Stimulated activated naive CD8-positive, alpha-beta T cell treated with anti-CD3 and anti-CD28 coated beads, Interleukin-15, amount 100 ng/mL, for 72 hours (primary cell): Measurements from ENCODE around the gene FNDC8.

ENCODE experiments used
- ATAC-seq: fragments of 150-1000 bp; cut with Tn5 transposase; 2 replicates; pipeline ENCODE4 v1.10.0; 2021; ENCODE audit warnings: mild to moderate bottlenecking, moderate library complexity
- DNase-seq, 2 donors: peaks; one replicate each; pipeline ENCODE4 v3.0.0; 2021 to 2022
- H3K27ac Mint-ChIP-seq, 2 donors: one replicate each; pipeline ENCODE4 v1.8.0; 2022; ENCODE audit warnings: mild to moderate bottlenecking in 2 of 2, mixed read lengths in 2 of 2, moderate library complexity in 2 of 2
- H3K27me3 Mint-ChIP-seq: one replicate; pipeline ENCODE4 v1.8.0; 2022; ENCODE audit warnings: mixed read lengths
- H3K4me1 Mint-ChIP-seq: one replicate; pipeline ENCODE4 v1.8.0; 2022; ENCODE audit warnings: mild to moderate bottlenecking, mixed read lengths
- H3K4me3 Mint-ChIP-seq, 2 donors: one replicate each; pipeline ENCODE4 v1.8.0; 2022; ENCODE audit warnings: mild to moderate bottlenecking in 2 of 2, mixed read lengths in 2 of 2, moderate library complexity in 1 of 2
- H3K9me3 Mint-ChIP-seq, 2 donors: one replicate each; pipeline ENCODE4 v1.8.0; 2022; ENCODE audit warnings: mixed read lengths in 2 of 2

Gene FNDC8

DNA sequence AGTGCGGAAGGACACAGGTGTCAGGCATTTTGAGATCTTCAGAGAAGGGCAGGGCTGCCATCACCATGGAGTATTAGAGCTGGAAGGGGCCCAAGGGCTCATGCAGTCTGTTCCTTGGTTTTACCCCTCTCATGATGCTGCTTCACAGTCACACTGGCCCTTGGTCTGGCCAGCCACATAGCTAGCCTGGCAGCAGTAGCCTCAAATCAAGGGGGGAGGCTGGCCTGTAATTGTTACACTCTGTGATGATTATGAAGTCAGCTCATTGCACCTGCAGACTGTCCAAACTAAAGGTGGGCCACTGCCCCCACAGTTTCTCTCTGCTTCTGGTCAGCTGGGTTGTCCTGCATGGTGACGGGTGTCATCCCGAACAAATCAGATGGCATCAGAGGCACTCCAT, at the start of gene FNDC8:
TSS of gene FNDC8 (plus strand) at position 301 of the 400 bp plus-strand sequence. CDS start at position 380, 79 bp downstream.
- H3K4me3 Mint-ChIP-seq: peak within 1 kb of the TSS in 1 of 2 donors; percentile 5
- no peak within 1 kb of the TSS for H3K27ac Mint-ChIP-seq
- H3K4me1 Mint-ChIP-seq: peaks cover 37% of the 10 kb centered on the region
- no peaks in the 10 kb centered on the region for H3K9me3 Mint-ChIP-seq
- H3K27me3 Mint-ChIP-seq: no peaks in the 10 kb centered on the region
- DNase-seq: no peak
- no peak for ATAC-seq

DNA sequence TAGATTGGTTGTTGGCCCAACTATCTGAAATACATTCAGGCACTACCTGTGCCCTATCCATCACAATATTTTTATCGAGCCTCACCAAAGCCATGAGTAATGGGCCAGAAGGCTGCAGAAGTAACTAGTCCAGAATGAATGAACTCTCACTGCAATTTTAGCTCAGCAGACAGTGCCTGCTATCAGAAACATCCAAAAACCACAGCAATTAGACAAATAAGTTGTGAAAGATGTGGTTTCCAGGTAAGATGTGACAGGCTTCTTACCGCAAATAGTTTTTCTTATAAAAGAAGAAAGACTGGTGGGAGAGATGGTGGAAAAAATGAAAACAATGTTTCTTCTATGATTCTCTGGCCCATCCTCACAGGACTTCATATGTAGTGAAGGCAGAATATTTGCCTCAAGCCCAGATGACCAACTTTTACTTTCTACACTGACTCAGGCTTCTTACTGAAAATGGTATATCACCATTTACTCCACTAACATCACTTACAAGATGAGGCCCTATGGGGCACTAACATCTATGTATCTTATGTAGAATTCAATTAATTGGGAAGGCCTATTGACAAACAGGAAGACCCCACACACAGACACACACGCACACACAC, 48.1 kb upstream of the FNDC8 start:
- DNase-seq: peak in 1 of 2 donors; percentile 38
- Mint-ChIP-seq H3K27me3 (no peaks in the 10 kb centered on the region), H3K27ac (peak overlapping the region in 1 of 2 donors; percentile 93), H3K4me3 (peak overlapping the region; percentile 47 to 76), H3K9me3 (no peaks in the 10 kb centered on the region), H3K4me1 (peaks cover 44% of the 10 kb centered on the region)
- ATAC-seq: peak; percentile 87

DNA sequence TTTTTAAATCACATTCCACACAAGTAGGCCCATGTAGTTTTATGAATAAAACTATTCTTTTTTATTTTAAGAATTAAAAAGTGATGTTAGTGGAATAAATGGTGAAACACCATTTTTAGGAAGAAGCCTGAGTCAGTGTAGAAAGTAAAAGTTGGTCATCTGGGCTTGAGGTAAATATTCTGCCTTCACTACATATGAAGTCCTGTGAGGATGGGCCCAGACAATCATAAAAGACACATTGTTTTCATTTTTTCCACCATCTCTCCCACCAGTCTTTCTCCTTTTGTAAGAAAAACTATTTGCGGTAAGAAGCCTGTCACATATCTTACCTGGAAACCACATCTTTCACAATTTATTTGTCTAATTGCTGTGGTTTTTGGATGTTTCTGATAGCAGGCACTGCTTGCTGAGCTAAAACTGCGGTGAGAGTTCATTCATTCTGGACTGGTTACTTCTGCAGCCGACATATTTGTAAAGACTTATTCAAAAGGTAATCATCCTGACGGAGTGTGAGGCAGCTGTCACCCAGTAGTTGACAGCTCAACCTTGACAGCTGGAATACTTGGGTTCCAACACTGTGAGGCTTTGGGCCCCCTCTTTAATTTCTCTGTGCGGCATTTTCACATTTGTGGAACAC, 47.3 kb upstream of the FNDC8 start:
- no peaks in the 10 kb centered on the region for H3K9me3 Mint-ChIP-seq
- DNase-seq (no peak), ATAC-seq (peak; percentile 63)
- H3K4me3 Mint-ChIP-seq: peak overlapping the region; percentile 47 to 76
- peaks cover 39% of the 10 kb centered on the region for H3K4me1 Mint-ChIP-seq
- H3K27me3 Mint-ChIP-seq: no peaks in the 10 kb centered on the region
- peak overlapping the region in 1 of 2 donors; percentile 93 for H3K27ac Mint-ChIP-seq

DNA sequence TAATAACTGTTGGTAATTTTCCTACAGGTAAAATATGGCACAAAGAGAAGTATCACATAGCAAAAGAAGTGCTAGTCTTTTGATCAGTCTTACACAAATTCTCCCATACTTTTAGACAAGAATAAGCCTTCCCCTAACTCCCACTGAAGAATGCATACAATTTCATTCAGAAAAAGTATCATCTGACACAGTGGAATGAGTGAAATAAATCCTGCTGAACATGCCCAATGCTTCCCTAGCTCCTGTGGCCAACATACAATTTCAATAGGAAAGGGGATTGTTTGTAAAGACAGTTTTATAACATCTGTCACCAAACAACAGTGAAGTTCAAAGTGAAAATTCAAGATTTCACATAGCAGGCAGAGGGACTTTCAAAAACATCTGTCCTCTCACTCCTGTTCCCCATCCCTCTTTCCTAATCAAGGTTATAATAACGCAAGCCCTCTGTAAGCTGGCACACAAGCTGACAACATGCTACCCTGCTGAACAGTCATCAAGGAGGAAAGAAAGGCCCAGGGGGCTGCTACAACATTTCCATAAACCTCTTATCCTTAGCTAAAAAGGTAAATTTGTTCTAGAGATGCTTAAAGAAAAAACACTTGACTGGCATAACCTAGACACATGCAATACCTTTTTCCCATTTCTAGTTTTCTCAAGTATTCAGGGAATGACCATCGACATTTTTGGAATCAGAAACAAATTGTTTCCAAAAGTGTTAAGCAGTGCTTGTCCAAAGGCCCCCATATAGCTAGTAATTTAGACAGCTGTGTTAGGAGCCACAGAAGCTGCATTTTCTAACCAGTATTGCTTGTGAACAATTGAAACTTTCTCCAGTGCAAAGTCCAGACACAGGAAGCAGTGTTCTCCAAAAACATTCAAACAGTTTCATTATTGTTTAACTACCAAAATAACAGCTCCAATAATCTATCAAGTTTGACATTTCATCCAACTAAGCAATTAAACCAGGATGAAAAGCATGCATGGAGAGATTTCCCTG, 46.4 kb upstream of the FNDC8 start:
- Mint-ChIP-seq H3K4me3 (peak overlapping the region in 1 of 2 donors; percentile 76), H3K9me3 (no peaks in the 10 kb centered on the region), H3K27me3 (no peaks in the 10 kb centered on the region), H3K4me1 (peaks cover 48% of the 10 kb centered on the region), H3K27ac (no peak overlapping the region)
- DNase-seq: no peak
- ATAC-seq: no peak

DNA sequence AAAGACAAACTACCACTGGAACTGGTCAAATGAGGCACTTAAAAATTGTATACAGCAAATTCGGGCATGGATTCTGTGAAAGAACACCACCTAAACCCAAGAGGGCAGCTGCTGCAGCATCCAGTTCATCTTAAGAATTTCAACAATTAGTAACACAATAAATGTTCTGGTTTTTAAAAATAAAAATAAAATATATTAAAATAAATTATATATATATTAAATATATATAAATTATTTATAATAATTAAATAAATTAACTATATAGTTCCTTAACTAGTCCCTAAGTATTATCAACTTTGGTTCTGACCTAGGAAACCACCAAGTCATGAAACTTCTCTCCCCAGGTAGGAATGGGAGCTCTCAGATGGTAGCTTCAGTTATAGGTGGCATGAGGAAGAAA, 44.5 kb upstream of the FNDC8 start:
- no peaks in the 10 kb centered on the region for H3K9me3 Mint-ChIP-seq
- H3K27me3 Mint-ChIP-seq: no peaks in the 10 kb centered on the region
- no peak for ATAC-seq
- no peak overlapping the region for H3K27ac Mint-ChIP-seq
- DNase-seq: no peak
- peaks cover 66% of the 10 kb centered on the region for H3K4me1 Mint-ChIP-seq
- no peak overlapping the region for H3K4me3 Mint-ChIP-seq

DNA sequence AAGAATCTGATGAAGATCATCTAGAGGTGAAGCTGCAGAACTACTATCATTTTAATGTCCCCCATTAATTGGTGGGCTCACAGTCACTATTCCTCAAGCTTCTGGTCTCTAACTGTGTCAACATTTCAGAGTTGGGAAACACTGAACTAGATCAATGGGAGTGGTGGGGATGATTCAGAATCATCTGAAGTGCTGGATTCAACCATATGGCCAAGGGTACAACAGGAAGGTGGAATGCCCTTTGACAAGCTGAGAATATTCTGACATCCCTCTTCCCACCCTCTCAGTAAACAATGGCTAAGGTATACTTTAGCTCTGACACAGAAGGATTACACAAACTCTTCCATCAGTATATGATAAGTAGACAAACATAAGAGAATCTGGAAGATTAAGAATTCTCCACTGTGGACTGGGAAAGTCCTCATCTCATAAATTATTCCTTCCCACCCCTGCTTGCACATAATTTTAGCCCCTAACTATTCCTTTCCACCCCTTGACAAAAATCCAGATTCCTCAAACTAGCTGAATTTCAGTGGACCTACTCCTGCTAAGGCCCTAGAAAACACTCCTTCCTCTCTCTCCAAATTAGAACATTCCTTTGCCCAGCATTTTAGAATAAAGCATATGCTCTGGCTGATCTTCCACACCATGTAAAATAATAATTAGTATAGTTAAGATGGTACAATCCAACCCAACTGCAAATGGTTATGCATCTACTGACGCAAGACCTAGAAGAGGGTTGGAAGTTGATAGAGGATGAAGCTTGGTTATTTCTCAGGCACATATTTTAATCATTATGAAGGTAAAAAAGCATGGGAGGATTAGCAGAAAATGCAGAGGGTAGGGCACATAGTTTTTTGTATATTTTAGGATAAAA, 41.6 kb upstream of the FNDC8 start:
- H3K4me1 Mint-ChIP-seq: peaks cover 67% of the 10 kb centered on the region
- H3K4me3 Mint-ChIP-seq: peak overlapping the region; percentile 27 to 61
- DNase-seq: no peak
- H3K9me3 Mint-ChIP-seq: no peaks in the 10 kb centered on the region
- no peak overlapping the region for H3K27ac Mint-ChIP-seq
- no peaks in the 10 kb centered on the region for H3K27me3 Mint-ChIP-seq
- ATAC-seq: no peak

DNA sequence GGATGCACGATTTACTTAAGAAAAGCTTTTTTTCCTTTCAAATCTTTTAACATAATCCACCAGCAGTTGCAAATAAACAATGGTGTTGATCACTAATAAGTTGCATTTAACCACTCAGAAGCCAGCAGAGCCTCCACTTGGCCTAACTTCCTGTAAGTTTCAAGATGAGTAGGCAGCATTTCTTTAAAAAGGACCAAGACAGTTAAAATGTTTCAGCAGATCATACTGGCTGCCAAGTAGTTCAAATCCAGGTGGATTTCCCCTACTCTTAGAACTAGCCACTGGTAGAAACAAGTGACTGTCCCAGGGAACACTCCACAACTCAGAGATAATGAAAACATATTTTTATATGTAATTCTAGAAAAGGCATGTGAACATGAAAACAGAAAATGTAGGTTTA, 40.9 kb upstream of the FNDC8 start:
- DNase-seq (peak in 1 of 2 donors; percentile 26), ATAC-seq (peak; percentile 83)
- Mint-ChIP-seq H3K4me1 (peaks cover 67% of the 10 kb centered on the region), H3K27me3 (no peaks in the 10 kb centered on the region), H3K9me3 (no peaks in the 10 kb centered on the region), H3K27ac (peak overlapping the region; percentile 63 to 71), H3K4me3 (peak overlapping the region; percentile 27 to 61)

DNA sequence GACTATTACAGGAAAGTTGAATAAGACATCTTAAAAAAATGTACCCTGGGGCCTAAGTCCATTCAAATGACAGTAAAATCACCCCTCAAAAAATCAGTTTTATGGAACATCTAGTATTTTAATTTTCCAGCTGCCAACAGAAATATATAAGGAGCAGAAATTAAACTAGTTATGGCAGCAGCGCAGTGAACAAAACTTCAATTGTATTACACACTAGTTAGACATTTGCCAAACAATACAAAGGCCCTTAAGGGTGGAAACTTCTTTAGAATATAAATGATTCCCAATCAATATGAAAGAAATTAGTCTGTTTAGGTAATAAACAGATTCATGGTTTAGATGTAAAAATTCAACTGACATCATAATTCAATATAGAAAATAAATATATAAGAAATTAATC, 39.8 kb upstream of the FNDC8 start:
- Mint-ChIP-seq H3K4me1 (peaks cover 75% of the 10 kb centered on the region), H3K27ac (peak overlapping the region in 1 of 2 donors; percentile 16), H3K9me3 (no peaks in the 10 kb centered on the region), H3K4me3 (no peak overlapping the region), H3K27me3 (no peaks in the 10 kb centered on the region)
- ATAC-seq (no peak), DNase-seq (no peak)

DNA sequence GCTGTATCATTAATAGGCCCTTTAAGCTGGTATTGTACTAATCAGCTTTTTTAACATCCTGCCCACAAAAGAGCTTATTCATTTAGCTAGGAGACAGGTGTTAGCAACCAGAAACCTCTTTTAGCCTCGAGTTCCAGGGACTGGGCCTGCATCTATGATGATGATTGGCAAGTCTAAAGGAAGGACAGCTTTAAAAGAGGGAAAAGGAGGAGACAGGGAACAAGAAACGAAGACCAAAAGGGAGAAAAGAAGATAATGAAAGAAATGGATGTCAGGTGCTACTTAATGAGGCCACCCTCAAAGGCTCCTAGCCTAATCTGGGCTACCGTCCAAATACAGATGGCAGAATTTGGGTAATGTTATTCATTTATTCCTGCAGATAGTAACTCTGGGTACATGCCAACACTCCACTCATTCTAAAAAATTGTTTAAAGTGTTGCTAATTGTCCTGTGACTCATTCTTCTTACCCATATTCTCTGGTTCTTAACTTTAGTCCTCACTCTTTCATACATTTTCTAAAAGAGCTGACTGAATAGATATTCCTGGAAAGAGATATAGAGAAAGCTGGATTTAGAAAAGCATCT, 39.2 kb upstream of the FNDC8 start:
- H3K4me3 Mint-ChIP-seq: peak overlapping the region; percentile 53 to 74
- ATAC-seq: peak; percentile 81
- DNase-seq: no peak
- H3K9me3 Mint-ChIP-seq: no peaks in the 10 kb centered on the region
- peak overlapping the region in 1 of 2 donors; percentile 10 for H3K27ac Mint-ChIP-seq
- H3K27me3 Mint-ChIP-seq: no peaks in the 10 kb centered on the region
- peaks cover 81% of the 10 kb centered on the region for H3K4me1 Mint-ChIP-seq

DNA sequence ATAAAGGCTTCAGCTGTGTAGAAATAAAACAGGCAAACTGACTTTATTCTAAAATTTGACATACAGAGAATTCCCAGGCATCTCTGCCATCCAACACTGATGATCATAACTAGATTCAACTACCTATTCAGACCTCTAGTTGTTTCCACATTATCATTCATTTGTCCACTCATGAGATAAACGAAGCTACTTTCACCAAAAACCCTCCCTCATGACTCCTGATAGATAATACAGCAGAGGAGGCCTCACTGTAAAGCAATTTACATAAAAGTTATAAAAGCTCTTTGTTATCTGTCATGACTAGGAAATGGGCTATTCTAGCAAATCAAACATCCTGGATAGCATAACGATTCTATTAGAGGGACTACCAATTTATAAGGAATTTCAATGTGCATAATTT, 38.3 kb upstream of the FNDC8 start:
- DNase-seq: no peak
- no peak overlapping the region for H3K27ac Mint-ChIP-seq
- peaks cover 90% of the 10 kb centered on the region for H3K4me1 Mint-ChIP-seq
- no peaks in the 10 kb centered on the region for H3K9me3 Mint-ChIP-seq
- peak overlapping the region in 1 of 2 donors; percentile 41 for H3K4me3 Mint-ChIP-seq
- ATAC-seq: no peak
- no peaks in the 10 kb centered on the region for H3K27me3 Mint-ChIP-seq

DNA sequence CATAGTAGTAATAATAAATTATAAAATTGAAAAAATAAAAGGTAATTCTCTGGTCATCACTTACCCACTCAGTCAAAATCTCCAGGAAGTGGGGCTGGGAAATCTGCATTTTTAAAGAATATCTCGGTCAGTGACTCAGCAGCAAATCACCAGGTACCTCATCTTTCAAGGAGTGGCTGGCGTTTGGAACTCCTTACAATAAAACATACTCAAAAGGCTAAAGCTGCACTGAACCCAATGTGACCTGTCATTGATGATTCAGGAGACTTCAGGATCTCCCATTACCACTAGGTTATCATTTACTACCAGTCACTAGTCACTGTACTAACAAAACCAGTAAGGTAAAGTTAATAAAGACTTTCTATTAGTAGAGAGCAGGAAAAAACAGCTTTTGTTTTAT, 36.4 kb upstream of the FNDC8 start:
- no peak overlapping the region for H3K27ac Mint-ChIP-seq
- ATAC-seq (no peak), DNase-seq (no peak)
- H3K9me3 Mint-ChIP-seq: no peaks in the 10 kb centered on the region
- H3K4me3 Mint-ChIP-seq: no peak overlapping the region
- H3K4me1 Mint-ChIP-seq: peaks cover 93% of the 10 kb centered on the region
- no peaks in the 10 kb centered on the region for H3K27me3 Mint-ChIP-seq

DNA sequence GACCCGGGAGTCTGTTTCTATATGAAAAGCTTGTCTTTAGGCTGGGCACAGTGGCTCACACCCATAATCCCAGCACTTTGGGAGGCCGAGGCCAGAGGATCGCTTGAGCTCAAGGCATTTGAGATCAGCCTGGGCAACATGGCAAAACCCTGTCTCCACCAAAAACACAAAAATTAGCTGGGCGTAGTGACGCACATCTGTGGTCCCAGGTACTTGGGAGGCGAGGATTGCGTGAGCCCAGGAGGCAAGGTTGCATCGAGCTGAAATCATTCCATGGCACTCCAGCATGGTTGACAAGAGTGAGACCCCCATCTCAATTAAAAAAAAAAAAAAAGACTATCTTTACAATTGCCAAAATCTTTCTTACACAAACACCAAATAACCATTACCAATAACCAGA, 35.3 kb upstream of the FNDC8 start:
- Mint-ChIP-seq H3K4me3 (peak overlapping the region in 1 of 2 donors; percentile 96), H3K4me1 (peaks cover 93% of the 10 kb centered on the region), H3K27ac (peak overlapping the region; percentile 39 to 53)

DNA sequence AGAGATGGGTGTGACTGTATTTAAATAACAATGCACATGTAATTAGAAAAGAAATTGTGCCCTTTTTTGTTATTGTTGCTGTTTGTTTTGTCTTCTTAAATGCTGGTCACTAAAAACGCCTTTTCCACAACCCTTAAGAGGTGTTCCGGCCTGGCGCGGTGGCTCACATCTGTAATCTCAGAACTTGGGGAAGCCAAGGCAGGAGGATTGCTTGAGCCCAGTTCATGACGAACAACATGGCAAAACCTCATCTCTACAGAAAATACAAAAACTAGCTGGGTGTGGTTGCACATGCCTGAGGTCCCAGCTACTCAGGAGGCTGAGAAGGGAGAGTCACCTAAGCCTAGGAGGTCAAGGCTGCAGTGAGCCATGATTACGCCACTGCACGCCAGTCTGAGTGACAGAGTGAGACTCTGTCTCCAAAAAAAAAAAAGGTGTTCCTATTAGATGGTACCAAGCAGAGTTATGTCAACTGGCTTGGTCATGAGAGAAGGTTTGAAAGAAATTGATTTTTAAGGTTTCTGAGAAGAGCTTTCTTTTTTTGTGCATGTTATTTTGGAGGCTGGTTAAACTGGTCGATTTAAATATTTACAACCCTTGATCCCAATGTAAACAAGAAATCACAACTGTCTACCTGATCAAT, 34.4 kb upstream of the FNDC8 start:
- DNase-seq (no peak), ATAC-seq (no peak)
- Mint-ChIP-seq H3K4me1 (peaks cover 87% of the 10 kb centered on the region), H3K27me3 (no peaks in the 10 kb centered on the region), H3K27ac (no peak overlapping the region), H3K4me3 (peak overlapping the region; percentile 7 to 96), H3K9me3 (no peaks in the 10 kb centered on the region)

More for the DNA sequence above, 35.3 kb upstream of the FNDC8 start:
- ATAC-seq: no peak
- no peaks in the 10 kb centered on the region for H3K9me3 Mint-ChIP-seq
- DNase-seq: no peak
- H3K27me3 Mint-ChIP-seq: no peaks in the 10 kb centered on the region

DNA sequence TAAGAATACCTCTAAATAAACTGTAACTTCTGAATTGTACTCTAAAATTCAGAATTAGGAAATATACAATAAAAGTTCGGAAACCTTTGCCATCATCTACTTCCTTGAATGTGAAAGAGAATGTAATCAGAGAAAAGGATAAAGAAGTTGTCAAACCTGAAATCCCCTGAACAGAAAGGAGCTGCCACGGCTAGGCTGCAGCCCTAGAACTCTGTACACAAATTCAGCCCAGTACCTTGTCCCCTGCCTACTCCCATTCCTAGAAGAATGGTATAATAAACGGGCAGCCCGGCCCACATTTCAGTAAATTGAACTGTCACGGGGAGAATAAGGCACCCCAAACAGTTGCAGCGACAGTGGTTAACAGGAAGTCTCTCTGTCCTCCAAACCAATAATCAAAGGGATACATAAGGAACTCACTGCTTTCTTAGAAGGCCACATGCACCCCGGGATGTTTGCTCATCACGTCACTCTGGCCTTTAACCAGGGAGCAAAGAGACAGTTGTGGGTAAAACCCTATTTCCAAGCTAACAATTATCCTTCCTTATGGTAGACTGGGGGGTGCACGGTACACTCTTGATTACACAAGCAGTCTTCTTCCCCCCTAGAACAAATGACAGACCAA, 33.6 kb upstream of the FNDC8 start:
- peaks cover 79% of the 10 kb centered on the region for H3K4me1 Mint-ChIP-seq
- H3K27me3 Mint-ChIP-seq: no peaks in the 10 kb centered on the region
- H3K27ac Mint-ChIP-seq: peak overlapping the region; percentile 93 to 98
- peak; percentile 34 to 45 for DNase-seq
- H3K9me3 Mint-ChIP-seq: no peaks in the 10 kb centered on the region
- H3K4me3 Mint-ChIP-seq: peak overlapping the region; percentile 95 to 96
- ATAC-seq: peak; percentile 0
